Activated naive CD4-positive, alpha-beta T cell treated with anti-CD3 and anti-CD28 coated beads, Interleukin-2, amount 50 U/mL, for 24 hours (primary cell): ENCODE measurements around the gene MOV10L1.
"Not testable (repeated sequence)": the region's sequence is repeated elsewhere in the genome, so short reads cannot be mapped to it uniquely, and the experiment has no call there.

Experiments used
- H3K27ac Mint-ChIP-seq: one replicate; pipeline ENCODE4 v1.8.0; 2021; ENCODE audit warnings: mild to moderate bottlenecking, mixed read lengths
- H3K27me3 Mint-ChIP-seq: one replicate; pipeline ENCODE4 v1.8.0; 2021; ENCODE audit warnings: mixed read lengths
- H3K36me3 Mint-ChIP-seq: one replicate; pipeline ENCODE4 v1.8.0; 2021; ENCODE audit warnings: mixed read lengths
- H3K4me1 Mint-ChIP-seq: one replicate; pipeline ENCODE4 v1.8.0; 2021; ENCODE audit warnings: mixed read lengths
- H3K4me3 Mint-ChIP-seq: one replicate; pipeline ENCODE4 v1.8.0; 2021; ENCODE audit warnings: mild to moderate bottlenecking, mixed read lengths
- H3K9me3 Mint-ChIP-seq: one replicate; pipeline ENCODE4 v1.8.0; 2021; ENCODE audit warnings: mixed read lengths

Gene MOV10L1

GRCh38 chr22:50147258-50148165 lies 57.7 kb downstream of the MOV10L1 start:
- H3K36me3 Mint-ChIP-seq, H3K27ac Mint-ChIP-seq, H3K9me3 Mint-ChIP-seq, H3K27me3 Mint-ChIP-seq, H3K4me3 Mint-ChIP-seq, H3K4me1 Mint-ChIP-seq: not testable (repeated sequence)

DNA sequence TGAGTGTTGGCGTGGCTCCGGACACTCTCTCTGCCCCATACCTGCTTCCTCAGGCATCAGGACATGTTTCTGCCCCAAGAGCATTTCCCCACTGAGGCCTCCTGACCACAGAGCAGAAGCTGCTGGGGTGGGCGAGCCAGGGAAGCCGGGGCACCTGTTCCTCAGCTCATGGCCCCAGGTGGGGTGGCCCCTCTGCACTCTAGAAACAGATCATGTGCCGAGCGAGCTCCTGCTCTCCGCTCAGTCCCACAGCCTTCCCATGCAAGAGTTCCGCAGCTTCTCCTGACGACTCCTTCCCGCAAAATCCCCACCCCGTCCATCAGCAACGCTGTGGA lies 58.3 kb downstream of the MOV10L1 start:
- H3K27ac Mint-ChIP-seq: peak overlapping the region; percentile 81
- no peak overlapping the region for H3K4me3 Mint-ChIP-seq
- H3K4me1 Mint-ChIP-seq: peaks cover 3% of the 10 kb centered on the region
- H3K36me3 Mint-ChIP-seq: no peaks in the 10 kb centered on the region
- no peaks in the 10 kb centered on the region for H3K9me3 Mint-ChIP-seq
- no peaks in the 10 kb centered on the region for H3K27me3 Mint-ChIP-seq

GRCh38 chr22:50148991-50149721 lies 59.4 kb downstream of the MOV10L1 start:
- Mint-ChIP-seq H3K36me3 (no peaks in the 10 kb centered on the region), H3K27me3 (no peaks in the 10 kb centered on the region), H3K9me3 (no peaks in the 10 kb centered on the region), H3K27ac (no peak overlapping the region), H3K4me1 (peaks cover 3% of the 10 kb centered on the region), H3K4me3 (no peak overlapping the region)

DNA sequence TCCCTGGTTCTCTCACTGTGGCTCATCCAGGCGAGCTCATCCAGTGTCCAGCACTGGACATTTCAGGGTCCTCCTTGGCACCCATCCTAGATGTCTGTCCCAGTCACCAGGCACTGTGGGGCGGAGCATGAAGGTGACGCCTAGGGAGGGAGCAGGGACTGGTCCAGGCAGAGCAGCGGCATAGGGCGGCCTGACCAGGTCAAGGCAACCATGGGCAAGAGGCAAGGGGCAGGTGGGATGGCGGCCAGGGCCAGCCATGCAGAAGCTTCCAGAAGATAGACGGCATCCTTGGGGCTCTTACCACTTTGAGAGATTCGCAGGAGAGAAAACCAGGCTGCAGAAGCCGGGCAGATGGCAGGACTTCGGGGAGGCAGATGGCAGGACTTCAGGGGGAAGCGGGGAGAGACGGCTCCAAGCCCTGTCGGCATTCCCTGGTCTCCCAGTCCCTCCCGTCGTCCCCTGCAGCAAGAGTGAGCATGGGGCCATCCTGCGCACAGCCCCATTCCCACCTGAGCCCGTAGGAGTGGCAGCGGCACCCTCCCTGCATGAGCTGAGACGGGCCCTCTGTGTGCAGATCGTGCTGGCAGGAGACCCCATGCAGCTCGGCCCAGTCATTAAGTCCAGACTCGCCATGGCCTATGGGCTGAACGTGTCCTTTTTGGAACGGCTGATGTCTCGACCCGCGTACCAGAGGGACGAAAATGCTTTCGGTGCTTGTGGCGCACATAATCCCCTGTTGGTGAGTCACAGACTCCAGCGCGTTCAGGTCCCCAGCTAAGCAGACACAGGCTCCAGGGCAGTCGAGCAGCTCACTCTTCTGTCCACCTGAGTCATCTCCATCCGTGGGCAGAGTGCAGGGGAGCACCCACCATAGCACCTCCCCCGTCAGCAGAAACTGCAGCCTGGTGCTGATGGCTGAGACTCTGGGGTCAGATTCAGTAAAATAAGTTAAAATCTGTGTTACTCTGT lies 60.6 kb downstream of the MOV10L1 start:
- Mint-ChIP-seq H3K36me3 (no peaks in the 10 kb centered on the region), H3K27me3 (no peaks in the 10 kb centered on the region), H3K4me1 (peaks cover 3% of the 10 kb centered on the region), H3K27ac (no peak overlapping the region), H3K9me3 (no peaks in the 10 kb centered on the region), H3K4me3 (no peak overlapping the region)

DNA sequence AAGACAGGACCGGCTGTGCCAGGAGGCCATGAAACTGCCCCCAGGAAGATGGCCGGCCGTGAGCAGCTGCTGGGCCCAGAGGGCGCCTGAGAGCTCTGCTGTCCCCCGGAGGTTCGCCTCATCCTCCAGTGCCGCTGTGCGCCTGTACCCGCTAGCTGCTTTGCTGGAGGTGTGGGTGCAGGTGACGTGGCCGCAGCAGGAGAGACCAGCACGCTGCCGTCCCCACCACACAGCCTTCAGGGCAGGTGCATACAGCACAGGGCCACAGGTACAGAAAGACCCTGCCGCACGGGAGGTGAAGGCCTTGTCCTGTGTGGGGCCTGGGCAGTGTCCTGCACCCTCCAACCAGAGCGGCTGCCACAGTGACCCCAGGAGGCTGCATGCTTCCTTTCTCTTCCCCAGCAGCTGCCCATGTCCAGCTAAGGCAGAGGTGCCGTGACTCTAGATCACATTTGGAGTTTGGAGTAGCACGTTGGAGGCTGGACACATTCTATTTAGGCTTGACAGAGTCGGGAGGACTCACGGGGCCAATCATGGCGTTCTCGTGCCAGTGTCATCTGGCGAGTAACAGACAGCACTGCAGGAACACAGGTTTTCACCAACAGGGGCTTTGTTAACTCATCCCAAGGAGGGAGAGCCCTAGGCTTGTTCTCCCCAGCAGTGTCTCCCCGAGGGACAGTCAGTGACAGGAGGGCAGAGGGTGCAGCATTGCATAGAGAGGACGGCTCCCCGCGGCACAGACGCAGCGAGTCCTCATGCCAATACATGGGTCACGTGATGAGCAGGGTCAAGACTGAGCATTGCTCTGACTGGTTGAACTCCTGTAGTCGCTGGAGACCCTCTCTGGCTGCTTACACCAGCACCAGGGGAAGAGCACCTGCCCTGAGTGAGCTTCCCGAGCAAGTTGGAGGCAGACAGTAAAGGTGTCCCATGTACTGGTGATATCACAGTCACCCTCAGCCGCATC lies 62.0 kb downstream of the MOV10L1 start:
- no peaks in the 10 kb centered on the region for H3K36me3 Mint-ChIP-seq
- no peak overlapping the region for H3K4me3 Mint-ChIP-seq
- H3K9me3 Mint-ChIP-seq: no peaks in the 10 kb centered on the region
- H3K27ac Mint-ChIP-seq: no peak overlapping the region
- peaks cover under 1% of the 10 kb centered on the region for H3K4me1 Mint-ChIP-seq
- no peaks in the 10 kb centered on the region for H3K27me3 Mint-ChIP-seq

- Mint-ChIP-seq H3K4me1 (no peaks in the 10 kb centered on the region), H3K4me3 (no peak overlapping the region), H3K27ac (no peak overlapping the region), H3K36me3 (no peaks in the 10 kb centered on the region), H3K27me3 (no peaks in the 10 kb centered on the region), H3K9me3 (no peaks in the 10 kb centered on the region)
These were observed 63.4 kb downstream of the MOV10L1 start for GRCh38 chr22:50153056-50153755.

- H3K9me3 Mint-ChIP-seq: no peaks in the 10 kb centered on the region
- no peak overlapping the region for H3K4me3 Mint-ChIP-seq
- H3K36me3 Mint-ChIP-seq: no peaks in the 10 kb centered on the region
- no peak overlapping the region for H3K27ac Mint-ChIP-seq
- H3K27me3 Mint-ChIP-seq: no peaks in the 10 kb centered on the region
- no peaks in the 10 kb centered on the region for H3K4me1 Mint-ChIP-seq
These were observed 63.9 kb downstream of the MOV10L1 start for GRCh38 chr22:50153756-50154140.

GRCh38 chr22:50157709-50158375 lies 68.0 kb downstream of the MOV10L1 start:
- Mint-ChIP-seq H3K27ac (no peak overlapping the region), H3K36me3 (no peaks in the 10 kb centered on the region), H3K9me3 (no peaks in the 10 kb centered on the region), H3K4me1 (no peaks in the 10 kb centered on the region), H3K27me3 (peaks cover 3% of the 10 kb centered on the region), H3K4me3 (no peak overlapping the region)

DNA sequence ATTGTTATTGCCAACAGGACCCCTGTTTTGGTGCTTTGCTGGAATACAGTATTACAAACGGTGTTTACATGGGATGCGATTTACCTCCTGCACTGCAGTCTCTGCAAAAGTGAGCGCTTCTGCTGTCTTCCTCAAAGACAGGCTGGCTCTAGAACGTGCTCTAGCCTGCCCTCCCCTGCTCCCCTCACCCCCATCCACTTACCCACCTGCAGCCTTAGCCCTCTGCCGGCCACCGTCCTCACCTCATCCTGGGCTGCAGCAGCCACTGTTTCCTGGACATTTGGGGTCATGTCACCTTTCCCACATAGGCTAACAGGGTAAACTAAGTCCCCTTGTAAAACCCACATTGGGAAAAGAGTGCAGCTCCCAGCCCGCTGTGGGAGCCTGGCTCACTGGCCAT lies 71.1 kb downstream of the MOV10L1 start:
- H3K4me1 Mint-ChIP-seq: no peaks in the 10 kb centered on the region
- H3K27me3 Mint-ChIP-seq: peaks cover 3% of the 10 kb centered on the region
- no peak overlapping the region for H3K27ac Mint-ChIP-seq
- no peak overlapping the region for H3K4me3 Mint-ChIP-seq
- no peaks in the 10 kb centered on the region for H3K36me3 Mint-ChIP-seq
- no peaks in the 10 kb centered on the region for H3K9me3 Mint-ChIP-seq

DNA sequence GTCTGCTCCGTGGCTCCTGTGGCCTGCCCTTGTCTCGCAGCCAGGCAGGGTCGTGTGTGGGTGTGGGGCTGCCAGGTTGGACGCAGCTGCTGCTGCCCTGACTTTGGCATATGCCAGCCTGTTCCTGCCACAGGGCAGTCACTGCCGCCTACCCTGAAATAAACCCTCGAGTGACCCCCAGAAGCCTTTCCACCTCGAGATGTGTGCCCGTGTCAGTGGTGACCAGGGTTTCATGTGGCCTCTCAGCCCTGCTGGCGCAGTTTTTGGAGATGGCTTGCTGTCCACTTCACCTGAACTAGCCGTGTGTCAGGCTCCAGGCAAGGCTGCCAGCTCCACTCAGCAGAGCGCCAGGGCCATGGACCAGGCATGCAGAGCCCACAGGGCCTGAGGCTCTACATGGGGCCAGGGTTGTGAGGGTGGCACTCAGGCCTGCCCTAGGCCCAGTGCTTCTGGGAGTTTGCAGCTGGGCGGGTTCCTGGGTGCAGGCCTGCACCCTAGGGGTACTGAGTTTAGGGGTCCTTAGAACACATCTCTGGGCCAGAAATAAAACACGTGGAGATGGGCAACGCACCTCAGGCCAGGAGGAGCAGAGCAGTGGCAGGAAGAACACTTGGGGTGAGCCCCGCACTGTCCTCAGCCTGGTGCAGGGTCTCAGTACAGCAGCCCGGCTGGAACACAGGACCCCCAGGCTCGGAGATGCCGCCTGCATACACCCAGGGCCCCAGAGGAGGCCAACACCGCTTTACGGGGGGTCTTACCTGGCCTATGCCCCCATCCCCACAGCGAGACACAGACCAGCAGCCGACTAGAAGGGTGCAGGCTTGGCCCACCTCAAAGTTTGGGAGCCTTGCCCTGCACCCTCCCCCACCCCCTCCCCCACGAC lies 71.9 kb downstream of the MOV10L1 start:
- H3K36me3 Mint-ChIP-seq: no peaks in the 10 kb centered on the region
- peaks cover 3% of the 10 kb centered on the region for H3K27me3 Mint-ChIP-seq
- no peak overlapping the region for H3K4me3 Mint-ChIP-seq
- H3K4me1 Mint-ChIP-seq: no peaks in the 10 kb centered on the region
- H3K9me3 Mint-ChIP-seq: no peaks in the 10 kb centered on the region
- H3K27ac Mint-ChIP-seq: no peak overlapping the region

DNA sequence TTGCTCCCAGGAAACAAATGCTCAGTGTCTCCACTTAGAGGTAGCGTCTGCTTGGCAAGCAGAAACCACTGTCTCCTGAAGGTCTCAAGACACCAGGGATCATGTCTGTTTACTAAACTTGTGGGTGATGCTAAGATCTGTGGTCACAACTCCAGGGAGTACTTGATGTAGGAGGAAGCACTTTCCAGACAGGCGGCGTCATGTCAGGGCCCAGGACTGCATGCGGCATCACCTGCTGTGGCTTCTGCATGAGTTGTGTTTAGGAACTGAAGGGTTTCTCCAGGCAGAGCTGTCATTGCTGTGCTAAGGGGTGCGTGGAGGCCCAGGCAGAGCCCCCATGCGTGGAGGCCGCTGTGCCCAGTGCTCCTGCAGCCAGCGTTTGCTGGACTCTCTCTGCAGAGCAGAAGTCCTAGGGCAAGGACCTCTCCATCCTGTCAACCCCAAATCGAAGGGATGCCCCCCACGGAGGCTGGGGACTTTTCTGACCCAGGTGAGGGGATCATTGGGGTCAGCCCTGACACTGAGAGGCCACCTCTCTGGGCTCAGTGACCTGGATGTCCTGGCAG lies 72.7 kb downstream of the MOV10L1 start:
- no peak overlapping the region for H3K4me3 Mint-ChIP-seq
- H3K36me3 Mint-ChIP-seq: no peaks in the 10 kb centered on the region
- H3K27ac Mint-ChIP-seq: no peak overlapping the region
- peaks cover 3% of the 10 kb centered on the region for H3K27me3 Mint-ChIP-seq
- H3K9me3 Mint-ChIP-seq: no peaks in the 10 kb centered on the region
- H3K4me1 Mint-ChIP-seq: no peaks in the 10 kb centered on the region

DNA sequence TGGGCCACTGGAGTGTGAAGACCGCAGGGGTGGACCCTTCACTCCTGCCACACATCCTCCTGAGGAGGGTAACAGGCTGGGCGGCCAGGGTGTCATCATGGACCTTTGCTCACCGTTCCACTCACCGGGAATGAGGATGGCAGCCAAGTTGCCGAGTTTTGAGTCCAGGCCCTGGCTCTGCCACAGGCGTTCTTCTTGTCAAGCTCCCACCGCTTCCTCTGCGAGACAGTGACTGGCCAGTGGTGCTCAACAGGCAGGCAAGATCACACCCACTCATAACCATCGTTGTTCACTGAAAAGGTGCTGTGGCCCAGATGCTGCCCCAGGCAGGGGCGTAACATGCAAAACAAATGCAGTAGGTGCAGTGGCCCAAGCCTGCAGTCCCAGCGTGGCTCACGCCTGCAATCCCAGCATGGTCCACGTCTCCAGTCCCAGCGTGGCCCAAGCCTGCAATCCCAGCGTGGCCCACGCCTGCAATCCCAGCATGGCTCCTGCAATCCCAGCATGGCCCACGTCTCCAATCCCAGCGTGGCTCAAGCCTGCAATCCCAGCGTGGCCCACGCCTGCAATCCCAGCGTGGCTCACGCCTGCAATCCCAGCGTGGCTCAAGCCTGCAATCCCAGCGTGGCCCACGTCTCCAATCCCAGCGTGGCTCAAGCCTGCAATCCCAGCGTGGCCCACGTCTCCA lies 75.8 kb downstream of the MOV10L1 start:
- peaks cover 13% of the 10 kb centered on the region for H3K27me3 Mint-ChIP-seq
- peaks cover 13% of the 10 kb centered on the region for H3K4me1 Mint-ChIP-seq
- H3K36me3 Mint-ChIP-seq: no peaks in the 10 kb centered on the region
- no peak overlapping the region for H3K27ac Mint-ChIP-seq
- no peaks in the 10 kb centered on the region for H3K9me3 Mint-ChIP-seq
- no peak overlapping the region for H3K4me3 Mint-ChIP-seq
